Skin epidermis (tissue), 12 donors: Measurements from ENCODE around the gene PFKP.

Experiments
- H3K27ac ChIP-seq, 21 experiments: fragments of 200-600 bp; sonication (generic) in 11 of 21; one replicate each; pipeline ENCODE4 v1.5.0; 2020; ENCODE audit warnings: mild to moderate bottlenecking in 3 of 21, inconsistent platforms in 2 of 21, moderate library complexity in 2 of 21
- H3K4me3 ChIP-seq, 7 experiments: fragments of 200-600 bp; sonication (generic) in 2 of 7; one replicate each; pipeline ENCODE4 v1.5.0; 2020; ENCODE audit warnings: inconsistent platforms in 2 of 7, mild to moderate bottlenecking in 2 of 7, moderate library complexity in 1 of 7

The PFKP gene

DNA sequence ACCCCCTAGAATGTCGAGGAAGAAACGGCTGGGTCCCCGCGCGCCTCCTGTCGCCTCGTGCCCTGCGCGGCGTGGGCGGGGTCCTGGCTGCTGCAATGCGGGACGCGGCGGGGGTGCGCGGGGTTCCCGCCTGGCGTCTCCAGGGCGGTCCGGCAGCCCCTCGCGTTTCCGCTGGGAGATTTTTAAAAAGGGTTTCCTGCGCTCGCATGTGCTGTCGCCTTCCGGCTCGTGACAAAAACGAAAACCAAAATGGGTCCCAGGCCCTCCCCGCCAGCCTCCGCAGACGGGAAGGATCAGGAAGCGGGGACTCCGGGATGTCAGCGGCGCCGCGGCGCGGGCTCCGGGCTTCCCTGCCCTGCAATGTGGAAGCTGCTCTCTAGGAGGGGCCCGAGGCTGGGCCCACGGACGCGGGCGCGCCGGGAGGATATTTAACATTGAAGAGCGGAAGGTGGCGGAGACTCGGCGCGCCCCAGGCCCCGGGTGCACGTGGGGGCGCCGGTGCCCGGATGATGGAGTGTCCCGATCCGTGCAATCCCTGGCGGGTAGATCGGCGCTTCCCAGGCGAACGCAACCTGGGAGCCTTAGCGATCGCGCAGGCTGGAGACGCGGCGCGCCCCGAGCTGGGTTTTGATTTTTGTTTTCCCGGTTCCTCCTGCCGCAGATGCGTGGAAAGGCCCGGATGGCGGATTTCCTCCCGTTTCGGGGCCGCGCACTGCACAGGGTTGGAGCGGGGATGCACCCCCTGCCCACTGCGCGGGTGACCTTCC, 1.0 kb downstream of the PFKP start:
- Histone ChIP-seq H3K4me3 (peak overlapping the region; percentile 64 to 86 (median 83)), H3K27ac (peak overlapping the region; percentile 45 to 90 (median 80))

DNA sequence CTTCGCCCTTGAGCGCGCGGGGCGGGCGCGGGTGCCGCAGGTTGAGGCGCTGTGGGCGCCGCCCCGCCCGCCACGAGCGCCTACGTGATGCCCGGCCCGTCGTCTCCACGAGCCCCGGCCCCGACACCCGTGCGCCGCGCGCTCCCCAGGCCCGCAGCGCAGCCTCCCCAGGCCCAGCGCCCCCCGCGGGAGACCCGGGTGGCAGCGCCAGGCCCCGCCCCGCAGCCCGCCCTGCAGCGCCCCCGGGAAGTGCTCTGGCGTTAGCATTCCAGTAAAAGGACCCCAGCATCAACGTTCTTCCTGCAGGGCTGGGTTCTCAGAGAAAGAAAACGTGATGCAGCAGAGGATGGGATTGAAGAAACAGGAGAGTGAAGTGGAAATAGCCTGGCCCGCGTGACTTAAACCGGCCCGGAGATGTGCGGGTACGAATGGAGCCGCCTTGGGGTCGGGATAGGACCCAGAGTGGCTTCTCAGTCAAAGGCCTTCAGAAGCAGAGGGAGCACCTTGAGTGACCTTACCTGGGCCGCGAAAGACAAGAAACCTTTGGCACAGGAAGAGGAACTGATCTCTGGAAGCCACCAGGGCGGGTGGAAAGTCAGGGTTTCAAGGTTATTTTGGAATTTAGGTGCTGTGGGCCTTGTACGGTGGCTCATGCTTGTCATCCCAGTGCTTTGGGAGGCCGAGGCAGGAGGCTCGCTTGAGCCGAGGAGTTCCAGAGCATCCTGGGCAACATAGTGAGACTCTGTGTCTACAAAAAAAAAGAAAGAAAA, 1.8 kb downstream of the PFKP start:
- H3K4me3 ChIP-seq = peak overlapping the region; percentile 64 to 86 (median 83)
- peak overlapping the region in 20 of 21 experiments; percentile 45 to 90 (median 80) for H3K27ac ChIP-seq

DNA sequence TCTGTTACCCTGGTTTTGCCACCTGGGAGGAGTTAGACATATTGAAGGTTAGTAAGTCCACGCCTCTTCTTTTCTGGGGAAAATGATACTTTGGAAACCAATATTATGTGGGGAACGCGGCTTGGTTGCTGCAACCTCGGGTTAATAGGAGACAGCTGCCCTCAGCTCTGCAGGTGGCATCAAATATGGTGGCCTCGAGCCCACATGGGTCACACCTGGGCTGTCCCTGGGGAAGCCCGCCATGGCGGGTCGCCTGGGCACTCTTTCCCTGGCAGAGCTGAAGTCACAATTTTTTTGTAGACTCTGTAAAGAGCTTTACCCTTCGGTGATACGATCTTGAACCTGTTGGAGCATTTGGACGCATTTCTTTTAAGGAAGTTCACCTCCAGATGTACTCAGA, 2.5 kb downstream of the PFKP start:
- Histone ChIP-seq H3K4me3 (no peak overlapping the region), H3K27ac (no peak overlapping the region)

- no peak overlapping the region for H3K27ac ChIP-seq
- no peak overlapping the region for H3K4me3 ChIP-seq
Measured at GRCh38 chr10:3071405-3072198, 4.3 kb downstream of the PFKP start.

- H3K4me3 ChIP-seq = no peak overlapping the region
- no peak overlapping the region for H3K27ac ChIP-seq
Measured at GRCh38 chr10:3072641-3073360, 5.5 kb downstream of the PFKP start.

GRCh38 chr10:3074145-3074665, 6.9 kb downstream of the PFKP start:
- Histone ChIP-seq H3K27ac (peak overlapping the region in 1 of 21 experiments; percentile 44), H3K4me3 (no peak overlapping the region)

- H3K27ac ChIP-seq = no peak overlapping the region
- H3K4me3 ChIP-seq = no peak overlapping the region
Measured at GRCh38 chr10:3074985-3075600, 7.7 kb downstream of the PFKP start.

DNA sequence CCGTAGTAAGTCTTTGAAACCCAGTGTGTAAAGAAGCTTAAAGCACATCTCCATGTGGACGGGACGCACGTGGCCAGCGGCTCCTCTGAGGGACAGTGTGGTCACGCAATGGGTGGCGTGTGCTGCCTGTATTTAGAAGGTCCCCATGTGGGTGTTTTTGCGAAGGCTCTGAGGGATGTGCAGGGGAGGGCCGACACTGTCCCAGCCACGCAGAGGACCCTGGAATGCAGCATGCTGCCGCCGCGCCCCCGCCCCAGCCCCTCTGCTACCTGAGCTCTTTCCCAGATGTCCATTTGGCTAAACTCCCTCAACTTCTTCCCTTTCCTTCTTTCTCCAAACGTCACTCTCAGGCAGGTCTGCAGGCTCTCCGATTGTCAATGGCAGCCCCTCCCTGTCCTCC, 8.8 kb downstream of the PFKP start:
- Histone ChIP-seq H3K27ac (no peak overlapping the region), H3K4me3 (no peak overlapping the region)

DNA sequence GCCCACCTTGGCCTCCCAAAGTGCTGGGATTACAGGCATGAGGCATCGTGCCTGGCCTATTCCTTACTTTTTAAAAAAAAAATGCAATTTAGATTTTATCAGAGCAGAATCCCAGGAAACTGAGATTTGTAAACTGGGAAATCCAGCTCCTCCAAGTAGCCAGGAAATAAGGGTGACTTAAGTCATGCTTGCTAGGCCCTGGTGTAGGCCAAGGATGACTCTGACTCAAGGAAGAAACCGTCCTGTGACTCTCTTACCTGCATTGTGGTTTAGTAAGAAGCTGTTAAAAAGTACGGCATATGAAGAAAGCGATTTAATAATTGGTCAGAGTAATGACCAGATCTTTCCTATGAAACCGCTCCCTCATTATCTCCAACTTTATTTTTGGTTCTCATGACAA, 10.2 kb downstream of the PFKP start:
- no peak overlapping the region for H3K27ac ChIP-seq
- no peak overlapping the region for H3K4me3 ChIP-seq

DNA sequence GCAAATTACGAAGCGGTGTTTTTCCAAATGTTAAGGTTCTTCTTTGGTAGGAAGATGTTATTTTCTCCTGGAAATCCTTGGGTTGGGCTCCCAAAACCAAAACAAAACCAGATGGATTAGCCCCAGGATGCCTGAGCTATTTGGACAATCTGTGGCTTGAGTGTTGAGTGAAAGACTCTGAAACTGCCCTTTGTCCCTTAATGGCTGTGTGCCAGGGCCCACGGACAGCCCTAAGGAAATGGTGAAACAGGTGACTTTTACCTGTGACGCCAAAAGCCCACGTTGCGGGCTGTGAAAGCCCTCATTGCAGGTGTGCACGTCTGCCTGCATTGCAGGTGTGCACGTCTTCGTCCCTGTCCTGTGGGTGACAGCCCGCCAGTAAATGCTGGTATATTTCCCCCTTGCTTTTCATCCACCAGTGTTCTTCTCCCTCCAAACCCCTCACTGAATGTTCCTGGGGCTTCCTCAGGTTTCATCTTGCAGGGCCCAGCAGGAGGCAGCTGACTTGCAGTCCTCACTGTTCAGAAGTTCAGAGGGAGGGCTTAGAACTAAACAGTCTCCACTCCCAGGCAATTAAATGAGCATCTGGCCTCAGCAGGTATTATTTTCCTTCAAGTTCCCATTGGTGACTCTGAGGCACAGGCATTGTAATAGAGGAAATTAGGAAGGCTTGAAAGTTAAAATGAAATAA, 10.7 kb downstream of the PFKP start:
- no peak overlapping the region for H3K27ac ChIP-seq
- no peak overlapping the region for H3K4me3 ChIP-seq

GRCh38 chr10:3081383-3081981, 14.1 kb downstream of the PFKP start:
- no peak overlapping the region for H3K27ac ChIP-seq
- H3K4me3 ChIP-seq = no peak overlapping the region

DNA sequence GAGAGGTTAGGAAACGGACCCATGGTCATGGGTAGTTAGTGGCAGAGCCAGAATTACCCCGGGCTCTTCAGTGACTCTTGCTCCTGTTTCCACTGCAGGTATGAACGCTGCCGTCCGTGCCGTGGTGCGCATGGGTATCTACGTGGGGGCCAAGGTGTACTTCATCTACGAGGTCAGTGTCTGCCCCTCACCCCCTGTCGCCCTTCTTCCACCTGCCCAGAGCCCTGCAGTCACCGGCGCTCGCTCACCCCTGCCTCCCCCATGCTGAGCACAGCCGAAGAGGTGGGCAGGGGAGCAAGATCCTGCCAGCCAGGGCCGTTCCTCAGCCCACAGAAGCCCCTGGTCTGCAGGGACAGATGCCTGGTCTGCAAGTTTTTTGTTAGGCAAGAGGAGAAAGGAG, 14.9 kb downstream of the PFKP start:
- H3K27ac ChIP-seq = no peak overlapping the region

DNA sequence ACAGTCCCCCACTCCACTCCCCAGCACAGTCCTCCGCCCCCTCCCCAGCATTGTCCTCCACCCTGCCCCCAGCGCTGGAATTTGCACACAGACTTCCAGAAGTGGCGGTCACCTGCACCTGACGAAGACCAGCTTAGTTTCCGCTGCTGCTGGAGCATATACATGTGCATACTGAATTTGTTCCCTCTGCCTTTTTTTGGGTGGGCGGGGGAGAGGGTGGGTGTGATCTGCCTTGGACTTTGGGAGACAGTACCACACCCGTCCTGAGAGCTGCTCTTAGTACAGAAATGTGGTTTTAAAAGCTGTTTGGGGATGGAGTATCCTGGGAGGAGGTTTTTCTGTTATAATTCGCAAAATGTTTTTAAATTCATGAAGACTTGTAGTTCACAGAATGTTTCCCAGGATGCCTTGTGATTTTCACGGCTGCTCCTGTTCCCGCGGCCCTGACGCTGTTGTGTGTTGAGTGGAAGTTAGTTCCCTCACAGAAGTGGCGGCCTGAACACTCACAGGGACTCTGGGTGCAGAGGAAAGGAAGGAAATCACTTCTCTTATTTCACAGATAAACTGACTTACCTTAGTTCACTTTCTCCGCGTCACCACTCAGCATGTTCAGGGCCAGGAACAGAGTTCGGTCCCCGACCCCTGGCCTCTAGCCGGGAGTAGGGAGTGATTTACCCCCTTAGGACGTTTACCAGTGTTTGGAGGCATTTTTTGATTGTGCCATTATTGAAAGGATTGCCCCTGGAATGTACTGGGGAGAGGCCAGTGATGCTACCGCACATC, 18.6 kb downstream of the PFKP start:
- Histone ChIP-seq H3K4me3 (no peak overlapping the region), H3K27ac (no peak overlapping the region)

More for the DNA sequence above, 14.9 kb downstream of the PFKP start:
- no peak overlapping the region for H3K4me3 ChIP-seq

DNA sequence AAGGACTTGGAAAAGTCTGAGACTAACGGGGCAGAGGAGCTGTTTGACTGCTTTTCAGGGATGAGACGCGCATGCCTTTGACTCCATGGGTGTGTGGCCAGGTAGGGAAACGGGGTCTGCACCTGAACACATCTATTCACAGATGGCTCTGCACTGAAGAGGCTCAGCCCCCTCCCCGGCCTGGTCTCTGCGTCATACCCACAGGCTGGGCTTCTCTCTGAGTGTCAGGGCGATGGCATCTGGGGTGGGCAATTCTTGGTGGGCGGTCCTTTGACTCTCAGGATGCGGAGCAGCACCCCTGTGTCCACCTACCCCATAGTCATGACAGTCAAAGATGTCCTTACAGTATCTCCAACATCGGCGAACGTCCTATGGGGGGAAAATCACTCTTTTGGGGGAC, 23.0 kb downstream of the PFKP start:
- Histone ChIP-seq H3K4me3 (no peak overlapping the region), H3K27ac (peak overlapping the region in 1 of 21 experiments; percentile 60)

GRCh38 chr10:3090914-3091787, 23.8 kb downstream of the PFKP start:
- no peak overlapping the region for H3K4me3 ChIP-seq
- peak overlapping the region in 10 of 21 experiments; percentile 18 to 66 (median 50) for H3K27ac ChIP-seq

DNA sequence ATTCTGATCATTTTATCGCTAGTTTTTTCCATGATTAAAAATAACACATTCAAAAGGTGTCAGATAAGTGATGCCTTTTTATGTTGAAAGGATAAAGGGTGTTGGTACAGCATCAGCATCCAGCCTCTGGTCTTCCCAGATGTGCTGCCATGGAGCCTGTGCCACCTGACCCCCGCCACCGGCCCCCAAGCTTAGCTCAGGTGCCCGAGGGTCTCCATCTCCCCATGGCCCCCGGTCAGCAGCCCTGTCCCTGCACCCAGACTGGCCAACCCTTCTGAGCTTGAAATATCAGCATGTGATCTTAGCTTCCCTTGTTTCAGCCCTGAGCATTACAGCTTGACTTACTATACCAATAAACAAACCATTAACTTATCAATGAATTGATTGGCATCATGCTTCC, 24.6 kb downstream of the PFKP start:
- peak overlapping the region in 6 of 21 experiments; percentile 9 to 65 (median 44) for H3K27ac ChIP-seq
- no peak overlapping the region for H3K4me3 ChIP-seq
